GM19023 (cell line): ENCODE measurements around the gene CGN.

ENCODE experiments used
- ATAC-seq: cut with Tn5 transposase; IDR thresholded peaks from one replicate; pipeline ENCODE4 v1.9.1; 2021; ENCODE audit warnings: mild to moderate bottlenecking, moderate library complexity; ENCODE audit not compliant: unreplicated experiment

CGN gene

GRCh38 chr1:151546011-151546925 lies 35.1 kb downstream of the CGN start:
- ATAC-seq, result no peak

DNA sequence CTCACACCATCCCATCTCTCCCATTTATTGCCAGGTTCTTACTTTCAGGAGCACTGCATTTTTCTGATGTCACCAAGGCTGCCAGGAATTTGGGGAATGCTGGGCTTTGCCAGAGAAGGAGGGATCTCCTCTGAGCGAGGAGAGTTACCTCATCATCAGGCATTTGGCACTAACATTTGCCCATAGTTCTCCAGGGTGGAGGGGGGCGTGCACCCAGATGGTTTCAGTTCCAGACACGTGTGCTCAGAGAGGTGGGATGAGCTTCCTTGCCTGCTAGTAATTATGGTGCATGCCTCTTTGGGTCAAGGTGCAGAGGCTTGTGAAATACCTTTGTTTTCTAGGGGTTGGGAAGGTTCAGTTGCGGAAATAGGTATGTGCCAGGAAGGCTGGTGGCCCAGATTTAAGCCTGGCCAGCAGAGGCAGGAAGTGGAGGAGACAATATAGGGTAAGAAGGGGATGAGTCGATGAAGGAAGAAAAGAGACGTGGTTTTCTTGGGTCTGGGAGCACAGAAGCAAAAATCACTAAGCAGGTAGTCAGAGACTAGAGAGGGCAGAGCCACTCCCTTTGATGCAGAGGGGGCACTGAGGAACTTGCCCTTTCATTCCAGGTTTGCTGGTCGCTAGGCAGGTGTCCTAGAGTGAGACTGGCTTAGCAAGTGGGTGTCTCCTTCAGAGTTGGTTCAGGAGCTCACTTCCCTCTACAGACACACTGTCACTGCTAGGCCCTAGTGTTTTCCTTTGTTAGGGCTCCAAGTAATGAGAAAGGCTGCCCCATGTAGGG lies 36.1 kb downstream of the CGN start:
- no peak for ATAC-seq

DNA sequence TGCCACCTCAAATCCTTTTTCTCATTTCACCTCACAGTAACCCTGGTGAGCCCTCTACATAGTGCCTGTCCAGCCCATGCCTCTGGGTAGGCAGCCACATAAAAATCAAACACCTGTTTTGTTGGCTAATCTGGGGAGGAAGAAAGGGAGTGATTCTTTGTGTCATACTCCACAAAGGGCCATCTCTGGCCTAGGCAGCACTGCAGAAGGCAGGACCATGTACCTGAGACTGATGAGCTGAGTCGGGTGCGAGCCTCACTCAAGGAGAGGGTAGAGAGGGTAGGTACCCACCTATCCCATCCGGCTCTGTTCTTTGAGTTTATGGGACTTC lies 36.7 kb downstream of the CGN start:
- no peak for ATAC-seq

- ATAC-seq, result no peak
Measured at GRCh38 chr1:151549199-151549598, 38.0 kb downstream of the CGN start.

DNA sequence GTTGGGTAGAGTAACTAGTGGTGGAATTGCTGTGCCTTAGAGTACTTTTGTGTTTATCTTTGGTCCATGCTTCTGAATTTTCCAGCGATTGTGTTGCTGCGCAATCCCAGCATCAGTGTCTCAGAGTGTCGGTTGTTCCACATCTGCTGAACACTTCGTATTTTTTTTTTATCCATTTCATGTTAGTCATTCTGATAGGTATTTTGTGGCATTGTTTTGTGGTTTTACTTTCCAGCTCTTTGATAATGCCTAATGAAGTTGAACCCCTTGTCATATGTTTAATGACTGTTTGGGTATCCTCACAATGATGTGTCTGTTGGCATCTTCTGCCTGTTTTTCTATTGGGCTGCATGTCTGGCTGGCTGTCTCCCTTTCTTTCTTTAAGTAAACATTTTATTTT lies 42.5 kb downstream of the CGN start:
- ATAC-seq, result no peak

- no peak for ATAC-seq
Measured at GRCh38 chr1:151556052-151556451, 44.9 kb downstream of the CGN start.

DNA sequence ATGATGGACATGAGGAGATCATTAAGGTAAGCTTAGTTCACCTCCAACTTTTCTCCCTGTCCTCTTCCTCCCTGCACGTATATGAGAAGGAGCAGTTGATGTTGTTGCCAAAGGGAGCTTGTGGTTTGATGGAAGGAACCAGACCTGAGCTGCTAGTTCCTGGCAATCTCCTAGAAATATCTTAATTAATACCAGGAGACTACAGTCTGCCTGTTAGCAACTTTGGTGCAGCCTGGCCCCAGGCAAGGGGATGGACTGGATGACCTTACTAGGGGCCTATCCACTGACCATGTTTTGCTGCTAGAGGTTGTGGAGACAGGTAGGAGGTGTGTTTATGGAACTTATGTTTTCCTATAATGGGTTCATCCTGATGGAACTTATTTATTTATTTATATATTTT lies 51.5 kb downstream of the CGN start:
- ATAC-seq, result no peak

GRCh38 chr1:151563376-151563775 lies 52.2 kb downstream of the CGN start:
- ATAC-seq, result no peak

DNA sequence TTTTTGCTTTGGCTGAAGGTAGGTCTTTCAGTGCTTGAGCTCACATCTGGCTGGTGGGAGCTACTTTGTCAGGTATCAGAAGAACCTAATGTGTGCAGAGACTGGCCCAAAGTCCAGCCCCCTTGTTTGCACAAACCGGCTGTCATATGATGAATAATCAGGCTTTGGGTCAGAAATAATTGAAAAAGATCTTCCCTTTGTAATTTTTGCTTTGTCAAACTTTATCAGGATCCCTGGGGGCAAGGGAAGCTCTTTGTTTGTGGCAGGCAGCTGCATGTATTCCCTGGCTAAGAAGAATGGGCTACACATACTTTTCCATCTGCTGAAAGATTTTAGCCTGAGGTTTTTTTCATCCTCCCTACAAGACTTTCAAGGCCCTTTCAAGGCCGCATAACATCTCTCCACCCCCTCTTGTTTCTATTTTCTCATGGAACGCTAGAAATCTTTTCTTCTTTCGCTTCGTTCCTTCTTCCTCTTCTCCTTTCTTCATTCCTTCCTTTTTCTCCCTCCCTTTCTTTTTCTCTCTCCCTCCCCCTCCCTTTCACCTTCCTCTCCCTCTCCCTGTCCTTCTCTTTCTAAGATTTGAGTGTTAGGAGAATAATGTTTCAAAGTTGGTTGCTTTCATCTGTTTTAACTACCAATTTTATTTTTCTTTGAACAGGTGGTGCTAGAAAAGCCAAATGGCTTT lies 54.5 kb downstream of the CGN start:
- no peak for ATAC-seq

DNA sequence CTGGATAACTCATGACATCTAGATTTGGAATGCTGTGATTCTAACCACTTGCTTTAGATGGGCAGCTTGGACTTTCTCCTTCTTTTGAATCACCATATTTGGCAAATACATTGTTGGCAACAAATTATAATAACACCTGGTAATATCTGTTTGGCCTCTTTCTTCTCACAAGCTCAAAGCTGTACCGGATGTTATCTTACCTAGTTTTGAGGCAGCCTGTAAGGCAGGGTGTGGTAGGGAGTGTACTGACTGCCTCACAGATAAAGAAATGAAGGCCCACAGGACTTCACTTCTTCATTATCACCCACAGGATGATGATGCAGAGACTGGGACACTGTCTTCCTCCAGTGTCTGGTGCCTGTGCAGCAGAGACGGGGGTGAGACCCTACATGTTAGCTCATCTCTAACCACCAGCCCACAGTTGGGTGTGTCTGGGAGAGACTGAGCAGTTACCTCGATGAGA lies 57.5 kb downstream of the CGN start:
- no peak for ATAC-seq

DNA sequence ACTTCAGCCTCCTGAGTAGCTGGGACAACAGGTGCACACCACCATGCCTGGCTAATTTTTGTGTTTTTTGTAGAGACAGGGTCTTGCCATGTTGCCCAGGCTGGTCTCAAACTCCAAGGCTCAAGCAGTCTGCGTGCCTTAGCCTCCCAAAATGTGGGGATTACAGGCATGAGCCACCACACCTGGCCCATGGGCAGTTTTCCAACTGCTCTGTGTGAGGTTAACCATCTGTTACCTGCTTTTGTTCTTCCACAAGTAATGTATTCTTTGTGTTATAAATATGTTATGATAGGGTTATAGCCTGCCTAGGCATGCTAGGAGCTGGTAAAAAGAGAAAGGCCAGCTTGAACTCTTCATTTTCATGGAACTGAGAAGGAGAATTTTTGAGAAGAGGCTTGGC lies 59.6 kb downstream of the CGN start:
- no peak for ATAC-seq

DNA sequence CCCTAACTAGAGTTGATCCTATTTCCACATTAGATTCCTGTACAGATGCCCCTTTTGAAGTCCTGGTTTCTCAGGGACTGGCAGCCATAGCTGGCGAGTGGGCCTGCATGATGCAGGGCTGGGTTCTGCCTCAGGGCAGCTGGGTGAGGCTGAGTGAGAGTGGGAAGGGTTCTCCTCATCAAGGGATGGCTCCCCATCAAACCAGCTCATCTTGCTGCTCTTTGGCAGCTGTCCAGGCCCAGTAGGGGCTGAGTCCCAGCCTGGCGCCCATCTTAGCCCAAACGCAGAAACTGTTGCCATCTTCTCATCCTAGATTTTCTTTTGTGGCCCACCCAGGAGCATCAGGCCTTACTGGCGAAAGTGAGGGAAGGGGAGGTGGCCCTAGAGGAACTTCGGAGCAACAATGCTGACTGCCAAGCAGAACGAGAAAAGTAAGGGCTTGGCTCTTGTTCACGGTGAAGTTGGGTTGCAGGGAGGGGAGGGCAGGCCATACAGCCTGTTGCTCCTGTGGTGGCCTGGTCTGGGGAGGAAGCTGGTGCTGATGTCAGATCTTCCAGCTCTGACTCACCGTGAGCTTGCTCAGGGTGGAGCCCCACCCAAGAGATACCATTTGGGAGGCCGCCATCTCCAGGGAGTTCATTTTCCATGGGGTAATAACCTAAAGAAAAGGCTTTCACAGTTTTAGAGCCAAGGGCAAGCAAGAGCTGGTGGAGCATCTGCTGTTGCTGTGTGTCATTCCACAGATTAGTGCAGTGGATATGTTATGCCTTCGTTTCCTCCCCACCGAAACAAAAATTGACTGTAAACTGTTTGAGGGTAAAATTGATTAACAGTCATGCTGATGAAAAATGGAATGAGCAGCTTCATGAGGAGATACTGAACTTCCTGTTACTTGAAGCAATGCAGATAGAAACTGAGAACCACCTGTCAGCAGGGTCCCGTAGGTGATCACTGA lies 63.7 kb downstream of the CGN start:
- ATAC-seq, result no peak

GRCh38 chr1:151577173-151577572 lies 66.0 kb downstream of the CGN start:
- no peak for ATAC-seq

- no peak for ATAC-seq
Measured at GRCh38 chr1:151578941-151579340, 67.8 kb downstream of the CGN start.

DNA sequence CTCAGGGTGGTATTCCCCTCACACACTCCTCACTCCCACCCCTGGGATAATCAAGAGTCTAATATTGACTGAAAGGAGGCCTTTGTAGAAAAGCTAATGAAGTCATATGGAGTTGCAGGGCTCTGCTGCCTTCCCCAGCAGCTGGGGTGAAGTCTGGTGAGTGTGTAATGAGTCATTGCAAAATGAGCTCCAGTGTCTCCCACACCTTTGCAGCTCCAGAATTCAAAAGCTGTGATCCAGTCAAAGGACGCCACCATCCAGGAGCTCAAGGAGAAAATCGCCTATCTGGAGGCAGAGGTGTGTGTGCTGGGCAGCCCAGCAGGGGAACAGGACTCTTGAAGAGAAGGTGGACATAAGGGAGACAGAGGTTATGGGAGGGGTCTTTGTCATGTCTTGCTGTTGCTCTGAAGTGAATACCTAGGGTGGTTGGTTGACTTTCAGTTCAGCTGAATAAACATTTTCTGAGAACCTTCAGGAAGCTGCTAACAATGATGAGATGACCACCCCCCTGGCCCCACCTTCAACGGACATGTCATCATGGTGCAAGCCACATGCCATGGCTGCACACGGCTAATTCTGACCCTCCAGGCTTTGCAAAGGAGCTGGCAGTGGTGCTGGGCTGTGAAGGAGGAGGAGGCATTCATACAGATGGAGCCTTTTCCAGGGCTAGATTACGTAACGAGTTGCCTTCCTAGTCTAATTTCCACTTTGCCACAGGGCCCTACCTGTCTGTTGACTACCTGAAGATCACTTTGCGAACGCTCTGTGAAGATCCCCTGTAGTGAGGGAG lies 68.4 kb downstream of the CGN start:
- ATAC-seq, result no peak

DNA sequence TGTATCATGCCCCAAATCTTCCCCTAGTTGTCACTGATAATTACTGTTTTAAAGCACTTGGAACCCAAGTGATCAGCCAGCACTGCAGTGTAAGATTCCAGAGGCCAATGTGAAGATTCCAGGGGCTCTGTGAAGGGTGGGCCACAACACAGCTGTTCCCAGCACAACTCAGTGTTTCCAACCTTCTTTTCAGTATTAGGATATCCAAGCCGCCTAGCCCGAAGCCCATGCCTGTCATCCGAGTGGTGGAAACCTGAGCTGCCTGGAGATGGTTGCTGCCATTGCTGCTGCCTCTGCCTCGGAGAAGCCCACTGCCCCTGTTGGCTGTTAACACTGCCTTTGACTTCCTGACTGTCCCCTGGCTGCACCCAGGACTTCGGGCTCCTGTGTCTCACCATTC lies 70.3 kb downstream of the CGN start:
- no peak for ATAC-seq

- no peak for ATAC-seq
Measured at GRCh38 chr1:151581921-151582320, 70.7 kb downstream of the CGN start.

- no peak for ATAC-seq
Measured at GRCh38 chr1:151583796-151584195, 72.6 kb downstream of the CGN start.

DNA sequence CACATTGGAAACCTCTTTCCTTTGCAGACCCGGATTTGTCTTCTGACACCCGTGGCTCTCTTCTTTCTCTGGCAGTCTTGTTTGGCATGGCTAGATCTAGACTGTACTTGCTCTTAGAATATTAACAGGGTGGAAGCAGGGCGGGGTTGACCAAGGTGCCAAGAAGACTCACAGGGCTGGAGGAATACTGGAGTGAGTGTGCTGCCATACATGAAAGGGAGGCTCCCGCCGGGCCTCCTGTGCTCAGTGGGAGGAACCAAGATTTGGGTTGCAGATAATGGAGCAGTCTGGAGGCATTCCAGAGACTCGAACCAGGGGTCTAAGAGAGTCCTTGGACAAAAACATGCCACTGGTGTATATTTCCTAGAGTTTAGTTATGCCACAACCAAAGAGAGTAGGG lies 73.1 kb downstream of the CGN start:
- ATAC-seq, result no peak

DNA sequence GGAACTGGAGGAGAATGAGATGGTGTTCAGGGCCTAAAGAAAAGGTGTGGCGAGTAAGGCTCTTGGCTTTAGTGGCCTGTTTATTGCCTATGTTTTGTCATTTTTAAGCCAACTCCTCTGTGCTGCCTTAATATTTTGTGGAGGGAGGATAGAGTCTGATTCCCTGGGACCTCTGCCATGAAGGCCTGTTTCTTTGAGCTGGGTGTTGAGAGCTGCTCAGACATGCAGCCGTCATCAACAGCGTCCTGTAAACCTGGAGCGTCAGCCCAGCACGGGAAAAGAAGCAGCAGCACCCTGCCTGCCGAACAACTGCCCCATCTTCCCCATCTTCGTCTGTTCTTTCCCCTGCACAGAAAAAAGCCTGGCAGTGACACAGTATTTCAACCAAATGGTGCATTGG lies 73.6 kb downstream of the CGN start:
- ATAC-seq, result no peak
